ENCODE measurements around the gene WWOX.

WWOX gene

GRCh38 chr16:79072517-79072916 lies 973.1 kb downstream of the WWOX start:
- no peak for DNase-seq (ENCODE audit: low spot score)

- DNase-seq (ENCODE audit: low spot score) = no peak
Observed at GRCh38 chr16:79073566-79073965, 974.1 kb downstream of the WWOX start.

- DNase-seq (ENCODE audit: low spot score) = no peak
Observed at GRCh38 chr16:79074541-79074940, 975.1 kb downstream of the WWOX start.

- DNase-seq (ENCODE audit: low spot score) = no peak
Observed at GRCh38 chr16:79074951-79075350, 975.5 kb downstream of the WWOX start.

GRCh38 chr16:79076047-79076767 lies 976.8 kb downstream of the WWOX start:
- DNase-seq (ENCODE audit: low spot score) = no peak

- DNase-seq (ENCODE audit: low spot score) = no peak
Observed at GRCh38 chr16:79077346-79077745, 977.9 kb downstream of the WWOX start.

GRCh38 chr16:79079656-79080420 lies 980.4 kb downstream of the WWOX start:
- no peak for DNase-seq (ENCODE audit: low spot score)

- DNase-seq (ENCODE audit: low spot score) = no peak
Observed at GRCh38 chr16:79081297-79082066, 982.0 kb downstream of the WWOX start.

- no peak for DNase-seq (ENCODE audit: low spot score)
Observed at GRCh38 chr16:79082970-79083369, 983.5 kb downstream of the WWOX start.

GRCh38 chr16:79083508-79084299 lies 984.2 kb downstream of the WWOX start:
- DNase-seq (ENCODE audit: low spot score) = no peak

- no peak for DNase-seq (ENCODE audit: low spot score)
Observed at GRCh38 chr16:79088971-79089370, 989.5 kb downstream of the WWOX start.

- DNase-seq (ENCODE audit: low spot score) = no peak
Observed at GRCh38 chr16:79089735-79090284, 990.4 kb downstream of the WWOX start.

GRCh38 chr16:79090966-79091365 lies 991.5 kb downstream of the WWOX start:
- DNase-seq (ENCODE audit: low spot score) = no peak

- no peak for DNase-seq (ENCODE audit: low spot score)
Observed at GRCh38 chr16:79092846-79093245, 993.4 kb downstream of the WWOX start.

GRCh38 chr16:79093554-79093967 lies 994.1 kb downstream of the WWOX start:
- DNase-seq (ENCODE audit: low spot score) = no peak

GRCh38 chr16:79096246-79096645 lies 996.8 kb downstream of the WWOX start:
- no peak for DNase-seq (ENCODE audit: low spot score)

GRCh38 chr16:79097166-79097565 lies 997.7 kb downstream of the WWOX start:
- DNase-seq (ENCODE audit: low spot score) = no peak

GRCh38 chr16:79097771-79098170 lies 998.3 kb downstream of the WWOX start:
- DNase-seq (ENCODE audit: low spot score) = no peak

GRCh38 chr16:79098907-79099306 lies 999.5 kb downstream of the WWOX start:
- DNase-seq (ENCODE audit: low spot score) = no peak

- DNase-seq (ENCODE audit: low spot score) = no peak
Observed at GRCh38 chr16:79099716-79100115, 1000.3 kb downstream of the WWOX start.

GRCh38 chr16:79100447-79100846 lies 1001.0 kb downstream of the WWOX start:
- no peak for DNase-seq (ENCODE audit: low spot score)

GRCh38 chr16:79101491-79101890 lies 1002.0 kb downstream of the WWOX start:
- no peak for DNase-seq (ENCODE audit: low spot score)
